Hepatocyte (in vitro differentiated cells): ENCODE data around the gene RFC2. TPM values are rescaled to one million over a fixed set of nuclear protein-coding genes. Genes with fewer than 3 reads are reported as not detected.
"Not testable (repeated sequence)": the region's sequence is repeated elsewhere in the genome, so short reads cannot be mapped to it uniquely, and the experiment has no call there.

Experiments used
- DNase-seq: peaks from one replicate; pipeline ENCODE4 v3.0.0-alpha.2; 2016; ENCODE audit warnings: low spot score
- H2AFZ ChIP-seq: fragments of 200-600 bp; sonication (generic); 2 replicates; pipeline ENCODE4 v1.6.0; 2016; ENCODE audit warnings: antibody characterized with exemption, mild to moderate bottlenecking
- H3K27ac ChIP-seq: fragments of 200-600 bp; sonication (generic); 2 replicates; pipeline ENCODE4 v1.5.1; 2016; ENCODE audit warnings: mild to moderate bottlenecking
- H3K27me3 ChIP-seq: fragments of 200-600 bp; sonication (generic); 2 replicates; pipeline ENCODE4 v1.6.1; 2016
- H3K36me3 ChIP-seq: fragments of 200-600 bp; sonication (generic); replicated peaks from 2 replicates; pipeline ENCODE4 v1.5.1; 2016; ENCODE audit warnings: low read depth; ENCODE audit not compliant: insufficient read depth
- H3K4me1 ChIP-seq: fragments of 200-600 bp; sonication (generic); 2 replicates; pipeline ENCODE4 v1.5.1; 2016; ENCODE audit warnings: mild to moderate bottlenecking, moderate library complexity; ENCODE audit not compliant: insufficient read depth
- H3K4me2 ChIP-seq: fragments of 200-600 bp; sonication (generic); 2 replicates; pipeline ENCODE4 v1.6.0; 2016
- H3K4me3 ChIP-seq: fragments of 200-600 bp; sonication (generic); 2 replicates; pipeline ENCODE4 v1.5.1; 2016; ENCODE audit warnings: mild to moderate bottlenecking
- H3K79me2 ChIP-seq: fragments of 200-600 bp; sonication (generic); 2 replicates; pipeline ENCODE4 v1.6.0; 2017; ENCODE audit warnings: mild to moderate bottlenecking
- H3K9me2 ChIP-seq: fragments of 200-600 bp; sonication (generic); replicated peaks from 2 replicates; pipeline ENCODE4 v1.6.0; 2017; ENCODE audit warnings: mild to moderate bottlenecking; ENCODE audit not compliant: insufficient read depth
- H3K9me3 ChIP-seq: fragments of 200-600 bp; sonication (generic); 2 replicates; pipeline ENCODE4 v1.5.1; 2016; ENCODE audit warnings: low read depth, mild to moderate bottlenecking
- H4K20me1 ChIP-seq: fragments of 200-600 bp; sonication (generic); 2 replicates; pipeline ENCODE4 v1.6.0; 2016; ENCODE audit warnings: mild to moderate bottlenecking; ENCODE audit not compliant: insufficient read depth, poor library complexity, severe bottlenecking
- EZH2 ChIP-seq: fragments of 200-600 bp; sonication (generic); IDR thresholded peaks from 2 replicates; pipeline ENCODE4 v1.6.1; 2016; ENCODE audit warnings: antibody characterized with exemption, mild to moderate bottlenecking, borderline replicate concordance
- EZH2phosphoT487 ChIP-seq: fragments of 200-600 bp; sonication (generic); IDR thresholded peaks from one replicate; pipeline ENCODE4 v1.6.1; 2018; ENCODE audit warnings: antibody characterized with exemption, mild to moderate bottlenecking, low read depth, moderate library complexity; ENCODE audit not compliant: unreplicated experiment, severe bottlenecking
- WGBS: methylation state at CpG from one replicate; pipeline ENCODE4 v1.1.6; 2016; ENCODE audit warnings: low lambda C conversion rate; ENCODE audit errors: missing lambda C conversion rate; 5-methylcytosine and 5-hydroxymethylcytosine counted together
- polyA plus RNA-seq: library from polyadenylated mRNA; unstranded; fragments of >200 nt; fragmentation: Nextera tagmentation; extraction: Ambion mirVana; gene quantifications from 2 replicates; pipeline ENCODE4 v1.2.1, GENCODE V29; 2016
- total RNA-seq: library from RNA; depleted of rRNA; stranded (reverse); fragments of >200 nt; gene quantifications from 2 replicates; pipeline ENCODE4 v1.2.3, GENCODE V29; 2014
- TF ChIP-seq, protein P1 (sequence below): fragments of 200-600 bp; sonication (generic); IDR thresholded peaks from 2 replicates; pipeline ENCODE4 v1.5.1; 2016; ENCODE audit warnings: antibody characterized with exemption, mild to moderate bottlenecking; ENCODE audit not compliant: poor library complexity

Gene RFC2
- total and polyA plus RNA-seq, 2 experiments from 2014 or later, result 16.8 to 25.4 TPM

DNA sequence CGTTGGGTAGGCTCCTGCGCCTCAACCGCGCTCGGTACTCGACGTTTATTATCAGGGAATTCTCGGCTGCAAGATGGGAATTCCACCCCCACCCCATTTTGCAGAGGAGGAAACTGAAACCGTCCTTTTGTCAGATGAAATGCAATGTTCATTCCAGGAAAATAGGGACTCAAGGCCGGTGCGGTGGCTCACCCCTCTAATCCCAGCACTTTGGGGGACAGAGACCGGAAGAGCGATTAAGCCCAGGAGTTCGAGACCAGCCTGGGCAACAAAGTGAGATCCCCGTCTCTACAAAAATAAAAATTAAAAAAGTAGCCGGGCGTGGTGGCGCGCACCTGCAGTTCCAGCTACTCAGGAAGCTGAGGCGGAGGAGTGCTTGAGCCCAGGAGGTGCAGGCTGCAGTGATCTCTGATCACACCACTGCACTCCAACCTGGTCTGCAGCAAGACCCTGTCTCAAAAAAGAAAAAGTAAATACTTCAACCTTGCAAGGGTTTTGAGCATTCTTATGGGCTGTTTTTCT is 720 bp upstream of the RFC2 start:
- DNase-seq, result no peak
- WGBS, result 33% methylated on average over 20 of the region's 20 CpGs
- H3K9me2 ChIP-seq, result no peaks in the 10 kb centered on the region
- H3K79me2 ChIP-seq, result peaks cover 28% of the 10 kb centered on the region
- H3K4me2 ChIP-seq, result peak overlapping the region; percentile 92
- H3K4me3 ChIP-seq, result peak overlapping the region; percentile 66
- H3K36me3 ChIP-seq, result no peaks in the 10 kb centered on the region
- TF ChIP-seq, protein P1, sequence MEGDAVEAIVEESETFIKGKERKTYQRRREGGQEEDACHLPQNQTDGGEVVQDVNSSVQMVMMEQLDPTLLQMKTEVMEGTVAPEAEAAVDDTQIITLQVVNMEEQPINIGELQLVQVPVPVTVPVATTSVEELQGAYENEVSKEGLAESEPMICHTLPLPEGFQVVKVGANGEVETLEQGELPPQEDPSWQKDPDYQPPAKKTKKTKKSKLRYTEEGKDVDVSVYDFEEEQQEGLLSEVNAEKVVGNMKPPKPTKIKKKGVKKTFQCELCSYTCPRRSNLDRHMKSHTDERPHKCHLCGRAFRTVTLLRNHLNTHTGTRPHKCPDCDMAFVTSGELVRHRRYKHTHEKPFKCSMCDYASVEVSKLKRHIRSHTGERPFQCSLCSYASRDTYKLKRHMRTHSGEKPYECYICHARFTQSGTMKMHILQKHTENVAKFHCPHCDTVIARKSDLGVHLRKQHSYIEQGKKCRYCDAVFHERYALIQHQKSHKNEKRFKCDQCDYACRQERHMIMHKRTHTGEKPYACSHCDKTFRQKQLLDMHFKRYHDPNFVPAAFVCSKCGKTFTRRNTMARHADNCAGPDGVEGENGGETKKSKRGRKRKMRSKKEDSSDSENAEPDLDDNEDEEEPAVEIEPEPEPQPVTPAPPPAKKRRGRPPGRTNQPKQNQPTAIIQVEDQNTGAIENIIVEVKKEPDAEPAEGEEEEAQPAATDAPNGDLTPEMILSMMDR, result no peak
- no peak for TF ChIP-seq EZH2phosphoT487
- TF ChIP-seq EZH2, result no peak
- no peaks in the 10 kb centered on the region for H3K9me3 ChIP-seq
- no peaks in the 10 kb centered on the region for H4K20me1 ChIP-seq
- H3K4me1 ChIP-seq, result peaks cover 18% of the 10 kb centered on the region
- peak overlapping the region; percentile 74 for H2AFZ ChIP-seq
- H3K27ac ChIP-seq, result peak overlapping the region; percentile 95
- H3K27me3 ChIP-seq, result no peaks in the 10 kb centered on the region

DNA sequence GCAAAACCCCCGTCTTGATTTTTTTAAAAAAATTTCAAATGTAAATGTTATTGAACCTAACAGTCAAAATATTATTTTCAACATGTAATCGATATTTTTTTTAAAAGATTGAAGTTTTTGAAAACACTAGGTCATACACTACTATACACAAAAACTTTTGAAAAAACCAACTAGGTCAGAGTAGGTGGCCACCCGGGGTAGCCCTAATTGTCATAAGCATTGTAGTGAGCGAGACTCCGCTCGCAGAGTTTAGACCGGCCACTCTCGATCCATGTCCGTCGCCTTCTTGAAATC is 417 bp downstream of the RFC2 start:
- no peaks in the 10 kb centered on the region for H3K9me3 ChIP-seq
- peak overlapping the region; percentile 72 for H2AFZ ChIP-seq
- H3K4me2 ChIP-seq, result peak overlapping the region; percentile 74
- H3K9me2 ChIP-seq, result no peaks in the 10 kb centered on the region
- H3K4me1 ChIP-seq, result peaks cover 18% of the 10 kb centered on the region
- TF ChIP-seq EZH2phosphoT487 (no peak), EZH2 (no peak)
- TF ChIP-seq, protein P1, result no peak
- H4K20me1 ChIP-seq, result no peaks in the 10 kb centered on the region
- H3K4me3 ChIP-seq, result peak overlapping the region; percentile 44
- 5% methylated on average over 10 of the region's 10 CpGs for WGBS
- peaks cover 28% of the 10 kb centered on the region for H3K79me2 ChIP-seq
- no peaks in the 10 kb centered on the region for H3K27me3 ChIP-seq
- no peaks in the 10 kb centered on the region for H3K36me3 ChIP-seq
- DNase-seq, result no peak
- H3K27ac ChIP-seq, result peak overlapping the region; percentile 55

DNA sequence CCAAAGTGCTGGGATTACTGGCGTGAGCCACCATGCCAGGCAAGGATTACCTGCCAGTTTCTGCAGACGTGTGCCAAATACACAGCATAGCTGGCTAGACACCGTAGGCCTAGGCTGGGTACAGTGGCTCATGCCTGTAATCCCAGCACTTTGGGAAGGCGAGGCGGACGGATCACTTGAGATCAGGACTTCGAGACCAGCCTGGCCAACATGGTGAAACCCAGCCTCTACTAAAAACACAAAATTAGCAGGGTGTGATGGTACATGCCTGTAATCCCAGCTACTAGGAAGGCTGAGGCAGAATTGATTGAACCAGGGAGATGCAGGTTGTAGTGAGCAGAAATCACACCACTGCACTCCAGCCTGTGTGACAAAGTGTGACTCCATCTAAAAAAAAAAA is 868 bp downstream of the RFC2 start:
- Histone ChIP-seq H3K27ac (peak overlapping the region; percentile 55), H3K27me3 (no peaks in the 10 kb centered on the region), H3K79me2 (peaks cover 28% of the 10 kb centered on the region), H3K9me2 (no peaks in the 10 kb centered on the region), H2AFZ (peak overlapping the region; percentile 72), H3K9me3 (no peaks in the 10 kb centered on the region), H4K20me1 (no peaks in the 10 kb centered on the region), H3K36me3 (no peaks in the 10 kb centered on the region), H3K4me3 (peak overlapping the region; percentile 44), H3K4me1 (peaks cover 18% of the 10 kb centered on the region), H3K4me2 (peak overlapping the region; percentile 74)
- 80% methylated on average over 7 of the region's 7 CpGs for WGBS
- TF ChIP-seq, protein P1, result no peak
- TF ChIP-seq EZH2phosphoT487 (no peak), EZH2 (no peak)
- DNase-seq, result no peak

DNA sequence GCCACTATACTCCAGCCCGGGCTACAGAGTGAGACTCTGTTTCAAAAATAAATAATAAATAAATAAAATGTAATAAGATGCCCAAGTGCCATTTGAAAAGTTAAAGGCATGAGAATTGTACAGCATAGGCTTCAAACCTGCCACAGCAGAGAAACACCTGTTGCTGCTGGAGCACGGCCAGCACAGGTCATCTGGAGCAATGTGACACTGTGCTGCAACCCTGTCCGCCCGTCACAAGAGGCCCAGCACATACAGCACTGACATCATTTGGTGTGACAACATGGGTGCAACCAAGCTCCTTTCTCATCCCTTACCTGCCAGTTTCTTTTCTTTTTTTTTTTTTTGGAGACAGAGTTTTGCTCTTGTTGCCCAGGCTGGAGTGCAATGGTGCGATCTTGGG is 1.3 kb downstream of the RFC2 start:
- H3K4me1 ChIP-seq, result peaks cover 18% of the 10 kb centered on the region
- peaks cover 28% of the 10 kb centered on the region for H3K79me2 ChIP-seq
- no peaks in the 10 kb centered on the region for H3K27me3 ChIP-seq
- peak overlapping the region; percentile 74 for H3K4me2 ChIP-seq
- no peaks in the 10 kb centered on the region for H3K9me3 ChIP-seq
- no peak for DNase-seq
- H3K9me2 ChIP-seq, result no peaks in the 10 kb centered on the region
- 82% methylated on average over 5 of the region's 5 CpGs for WGBS
- H3K27ac ChIP-seq, result no peak overlapping the region
- no peak for TF ChIP-seq EZH2phosphoT487
- TF ChIP-seq EZH2, result no peak
- TF ChIP-seq, protein P1, result no peak
- H2AFZ ChIP-seq, result no peak overlapping the region
- no peaks in the 10 kb centered on the region for H3K36me3 ChIP-seq
- no peak overlapping the region for H3K4me3 ChIP-seq
- H4K20me1 ChIP-seq, result no peaks in the 10 kb centered on the region

DNA sequence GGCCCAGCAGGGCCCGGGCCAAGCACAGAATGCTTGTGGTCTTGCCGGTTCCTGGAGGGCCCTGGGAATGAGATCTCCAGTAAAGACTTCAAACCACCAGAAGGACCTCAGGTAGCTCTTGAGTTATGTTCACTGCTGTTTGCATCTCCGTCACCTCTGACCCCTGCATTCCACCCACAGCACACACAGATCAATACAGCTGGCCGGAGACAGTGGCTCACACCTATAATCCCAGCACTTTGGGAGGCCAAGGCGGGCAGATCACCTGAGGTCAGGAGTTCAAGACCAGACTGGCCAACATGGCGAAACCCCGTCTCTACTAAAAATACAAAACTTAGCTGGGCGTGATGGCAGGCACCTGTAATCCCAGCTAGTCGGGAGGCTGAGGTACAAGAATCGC is 5.1 kb downstream of the RFC2 start:
- peaks cover 17% of the 10 kb centered on the region for H3K79me2 ChIP-seq
- WGBS, result 83% methylated on average over 10 of the region's 10 CpGs
- H3K4me3 ChIP-seq, H3K4me1 ChIP-seq, H3K9me3 ChIP-seq, H4K20me1 ChIP-seq, DNase-seq, H3K27ac ChIP-seq, H3K36me3 ChIP-seq, H2AFZ ChIP-seq, H3K4me2 ChIP-seq, H3K9me2 ChIP-seq, H3K27me3 ChIP-seq: not testable (repeated sequence)
